GM21529 (cell line): ENCODE results near the gene CACNA1C.
"Not testable (repeated sequence)": the region's sequence is repeated elsewhere in the genome, so short reads cannot be mapped to it uniquely, and the experiment has no call there.

Experiments
- ATAC-seq: cut with Tn5 transposase; IDR thresholded peaks from one replicate; pipeline ENCODE4 v1.9.1; 2021; ENCODE audit not compliant: unreplicated experiment

Gene CACNA1C

GRCh38 chr12:2074792-2075191 is 22.0 kb downstream of the CACNA1C start:
- ATAC-seq, result no peak

- ATAC-seq, result no peak
These were observed 22.9 kb downstream of the CACNA1C start for GRCh38 chr12:2075508-2076195.

GRCh38 chr12:2076196-2076570 is 23.4 kb downstream of the CACNA1C start:
- ATAC-seq, result no peak

GRCh38 chr12:2076728-2077127 is 23.9 kb downstream of the CACNA1C start:
- ATAC-seq, result no peak

GRCh38 chr12:2080604-2081003 is 27.8 kb downstream of the CACNA1C start:
- ATAC-seq, result no peak

GRCh38 chr12:2082321-2082720 is 29.5 kb downstream of the CACNA1C start:
- no peak for ATAC-seq

- ATAC-seq, result no peak
These were observed 30.2 kb downstream of the CACNA1C start for GRCh38 chr12:2083008-2083407.

GRCh38 chr12:2083561-2083960 is 30.8 kb downstream of the CACNA1C start:
- no peak for ATAC-seq

- ATAC-seq, result no peak
These were observed 31.9 kb downstream of the CACNA1C start for GRCh38 chr12:2084553-2085296.

- ATAC-seq, result no peak
These were observed 39.6 kb downstream of the CACNA1C start for GRCh38 chr12:2092354-2092753.

- no peak for ATAC-seq
These were observed 40.1 kb downstream of the CACNA1C start for GRCh38 chr12:2092890-2093289.

GRCh38 chr12:2094597-2094996 is 41.8 kb downstream of the CACNA1C start:
- no peak for ATAC-seq

- no peak for ATAC-seq
These were observed 43.1 kb downstream of the CACNA1C start for GRCh38 chr12:2095878-2096277.

GRCh38 chr12:2097617-2098016 is 44.8 kb downstream of the CACNA1C start:
- ATAC-seq, result no peak

- no peak for ATAC-seq
These were observed 46.1 kb downstream of the CACNA1C start for GRCh38 chr12:2098852-2099251.

GRCh38 chr12:2099595-2099994 is 46.8 kb downstream of the CACNA1C start:
- no peak for ATAC-seq

GRCh38 chr12:2101359-2101758 is 48.6 kb downstream of the CACNA1C start:
- no peak for ATAC-seq

GRCh38 chr12:2101771-2102170 is 49.0 kb downstream of the CACNA1C start:
- ATAC-seq, result no peak

GRCh38 chr12:2102736-2103135 is 49.9 kb downstream of the CACNA1C start:
- not testable (repeated sequence) for ATAC-seq

GRCh38 chr12:2105387-2105786 is 52.6 kb downstream of the CACNA1C start:
- not testable (repeated sequence) for ATAC-seq

GRCh38 chr12:2108166-2108565 is 55.4 kb downstream of the CACNA1C start:
- no peak for ATAC-seq

- ATAC-seq, result no peak
These were observed 56.3 kb downstream of the CACNA1C start for GRCh38 chr12:2108975-2109671.
